ENCODE data around the gene CLTRN. TPM values are rescaled to one million over a fixed set of nuclear protein-coding genes. Genes with fewer than 3 reads are reported as not detected.

Gene CLTRN
- total and polyA plus RNA-seq, 4 donors, result not detected

DNA sequence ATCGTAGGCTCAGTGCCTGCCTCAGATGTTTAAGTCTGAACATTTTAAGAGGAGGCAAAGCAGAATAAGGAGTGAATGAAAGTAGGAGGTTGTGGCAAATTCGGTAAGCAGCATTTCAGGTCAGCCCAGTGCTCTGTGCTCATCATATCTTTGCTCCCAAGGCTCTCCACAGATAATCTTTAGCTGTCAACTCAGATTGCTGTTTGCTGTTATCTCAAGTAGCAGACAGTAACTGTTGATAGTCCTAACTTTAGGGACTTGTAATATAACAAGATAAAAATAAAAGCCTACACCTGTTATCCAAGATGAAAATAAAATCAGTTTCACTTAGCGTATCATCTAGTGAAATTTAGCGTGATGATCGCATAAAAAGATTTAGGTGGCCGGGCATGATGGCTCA is 18.6 kb upstream of the CLTRN start:
- Histone ChIP-seq H3K27me3 (ENCODE audit: control insufficient read depth in 1 of 2, insufficient read depth in 2 of 2, low read length in 1 of 2) (no peaks in the 10 kb centered on the region), H3K9me3 (ENCODE audit: control insufficient read depth, low read length) (no peaks in the 10 kb centered on the region), H3K4me3 (ENCODE audit: low read length in 2 of 2) (no peak overlapping the region), H3K4me1 (ENCODE audit: control insufficient read depth in 1 of 2, insufficient read depth in 2 of 2, low read length in 2 of 2) (no peaks in the 10 kb centered on the region), H3K36me3 (ENCODE audit: control insufficient read depth in 1 of 2, insufficient read depth in 2 of 2, low read length in 1 of 2) (no peaks in the 10 kb centered on the region), H3K27ac (ENCODE audit: low read depth in 1 of 2, low read length in 2 of 2) (no peak overlapping the region)
- DNase-seq, result no peak
- 81 to 91% methylated on average over 6 of the region's 6 CpGs for WGBS, 2 donors
- intact Hi-C loops (cut with DNase I), result loop anchor here in 1 of 2 donors (10.0 kb wide), 1 partner anchor 172 kb away; the partner anchor contains the start of gene AP1S2
- no peak for ATAC-seq (ENCODE audit: low FRiP score)

DNA sequence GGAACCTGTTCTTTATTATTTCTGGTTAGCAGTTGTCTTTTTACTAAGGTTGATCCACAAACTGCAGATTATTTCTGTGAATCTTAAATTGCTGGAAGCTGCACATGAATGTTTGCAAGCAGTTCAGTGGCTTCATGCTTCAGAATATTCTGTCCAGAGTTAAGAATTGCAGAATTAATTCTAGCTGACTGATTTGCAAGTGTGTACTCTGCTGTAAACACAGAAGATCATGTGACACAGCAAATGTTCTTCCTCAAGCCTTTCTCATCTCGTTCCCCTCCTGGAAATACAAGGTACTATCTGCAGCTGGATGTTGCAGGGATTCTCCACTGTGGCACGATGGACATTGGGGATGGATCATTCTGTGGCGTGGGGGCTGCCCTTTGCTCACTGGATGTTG is 16.8 kb upstream of the CLTRN start:
- DNase-seq (no peak), ATAC-seq (ENCODE audit: low FRiP score) (no peak)
- Histone ChIP-seq H3K4me3 (ENCODE audit: low read length in 2 of 2) (no peak overlapping the region), H3K4me1 (ENCODE audit: control insufficient read depth in 1 of 2, insufficient read depth in 2 of 2, low read length in 2 of 2) (no peaks in the 10 kb centered on the region), H3K27me3 (ENCODE audit: control insufficient read depth in 1 of 2, insufficient read depth in 2 of 2, low read length in 1 of 2) (no peaks in the 10 kb centered on the region), H3K9me3 (ENCODE audit: control insufficient read depth, low read length) (no peaks in the 10 kb centered on the region), H3K36me3 (ENCODE audit: control insufficient read depth in 1 of 2, insufficient read depth in 2 of 2, low read length in 1 of 2) (no peaks in the 10 kb centered on the region), H3K27ac (ENCODE audit: low read depth in 1 of 2, low read length in 2 of 2) (no peak overlapping the region)
- intact Hi-C loops (cut with DNase I), result loop anchor here in 1 of 2 donors (10.0 kb wide), 1 partner anchor 173 kb away; the partner anchor contains the start of gene AP1S2
- WGBS, 2 donors, result 61 to 80% methylated on average over 3 of the region's 3 CpGs

DNA sequence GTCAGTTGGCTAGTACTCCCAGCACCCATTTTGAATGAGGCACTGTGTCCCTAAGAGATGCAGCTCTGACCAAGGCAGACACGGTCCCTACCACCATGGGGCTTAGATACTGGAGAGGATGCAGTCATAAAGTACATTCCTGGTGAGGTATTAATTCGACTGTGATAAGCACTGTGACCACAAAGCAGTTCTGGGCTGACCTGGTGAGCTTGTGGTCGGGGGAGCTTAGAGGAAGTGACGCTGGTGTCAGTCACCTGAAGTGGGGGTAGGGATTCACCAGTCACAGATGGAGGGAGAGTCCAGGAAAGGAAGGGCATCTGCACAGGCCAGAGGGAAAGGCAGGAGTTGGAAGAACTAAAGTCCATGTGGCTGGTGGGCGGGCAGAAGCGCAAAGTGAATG is 15.8 kb upstream of the CLTRN start:
- Histone ChIP-seq H3K27ac (ENCODE audit: low read depth in 1 of 2, low read length in 2 of 2) (no peak overlapping the region), H3K36me3 (ENCODE audit: control insufficient read depth in 1 of 2, insufficient read depth in 2 of 2, low read length in 1 of 2) (no peaks in the 10 kb centered on the region), H3K27me3 (ENCODE audit: control insufficient read depth in 1 of 2, insufficient read depth in 2 of 2, low read length in 1 of 2) (no peaks in the 10 kb centered on the region), H3K4me3 (ENCODE audit: low read length in 2 of 2) (no peak overlapping the region), H3K4me1 (ENCODE audit: control insufficient read depth in 1 of 2, insufficient read depth in 2 of 2, low read length in 2 of 2) (peaks cover 0 to 2% of the 10 kb centered on the region in 2 donors), H3K9me3 (ENCODE audit: control insufficient read depth, low read length) (no peaks in the 10 kb centered on the region)
- WGBS, 2 donors, result 84 to 90% methylated on average over 6 of the region's 6 CpGs
- ATAC-seq (ENCODE audit: low FRiP score), result no peak
- no peak for DNase-seq
- intact Hi-C loops (cut with DNase I), result loop anchor here in 1 of 2 donors (10.0 kb wide), 1 partner anchor 174 kb away; the partner anchor contains the start of gene AP1S2

DNA sequence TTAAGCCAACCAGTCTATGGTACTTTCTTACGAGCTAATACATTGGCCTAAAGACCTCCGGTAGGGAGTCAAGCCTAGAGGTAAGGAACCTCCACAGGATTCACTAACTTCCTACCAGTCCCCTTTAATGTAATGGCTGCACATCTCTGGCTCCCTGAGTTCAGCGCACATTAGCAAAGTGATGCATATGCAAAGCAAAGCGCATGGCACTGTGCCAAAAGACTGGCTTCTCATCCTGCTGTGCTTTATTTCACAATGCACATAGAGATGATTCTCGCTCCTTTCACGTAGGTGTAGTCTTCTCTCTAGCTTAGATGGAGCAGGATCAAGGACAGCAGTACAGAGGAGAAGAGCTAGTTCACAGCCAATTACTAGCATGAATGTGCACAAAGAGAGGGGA is 14.6 kb upstream of the CLTRN start:
- H3K27ac ChIP-seq (ENCODE audit: low read depth in 1 of 2, low read length in 2 of 2), result no peak overlapping the region
- intact Hi-C loops (cut with DNase I), result loop anchor here in 1 of 2 donors (5.0 to 10.0 kb wide), 3 partner anchors 113 to 1036 kb away; partner anchors contain the start of genes CTPS2, PIR, SYAP1 and ZRSR2
- no peak overlapping the region for H3K4me3 ChIP-seq (ENCODE audit: low read length in 2 of 2)
- H3K4me1 ChIP-seq (ENCODE audit: control insufficient read depth in 1 of 2, insufficient read depth in 2 of 2, low read length in 2 of 2), result peaks cover 0 to 2% of the 10 kb centered on the region in 2 donors
- DNase-seq, result no peak
- H3K27me3 ChIP-seq (ENCODE audit: control insufficient read depth in 1 of 2, insufficient read depth in 2 of 2, low read length in 1 of 2), result no peaks in the 10 kb centered on the region
- H3K9me3 ChIP-seq (ENCODE audit: control insufficient read depth, low read length), result no peaks in the 10 kb centered on the region
- no peak for ATAC-seq (ENCODE audit: low FRiP score)
- H3K36me3 ChIP-seq (ENCODE audit: control insufficient read depth in 1 of 2, insufficient read depth in 2 of 2, low read length in 1 of 2), result no peaks in the 10 kb centered on the region
- WGBS, 2 donors, result 91% methylated on average over 6 of the region's 6 CpGs

DNA sequence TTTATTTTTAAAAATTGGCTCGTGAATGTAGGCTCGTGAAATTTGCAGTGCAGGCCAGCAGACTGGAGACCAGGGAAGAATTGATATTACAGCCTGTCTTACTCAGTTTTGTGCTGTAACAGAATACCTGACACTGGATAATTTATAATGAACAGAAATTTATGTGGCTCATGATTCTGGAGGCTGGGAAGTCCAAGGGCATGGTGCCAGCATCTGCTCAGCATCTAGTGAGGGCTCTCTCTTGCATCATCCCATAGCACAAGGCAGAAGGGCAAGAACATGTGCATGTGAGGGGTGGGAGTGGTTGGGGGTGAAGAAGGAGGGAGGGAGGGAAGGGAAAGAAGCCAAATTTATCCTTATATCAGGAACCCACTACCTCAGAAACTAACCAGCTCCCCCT is 13.7 kb upstream of the CLTRN start:
- intact Hi-C loops (cut with DNase I), result loop anchor here in 1 of 2 donors (5.0 to 10.0 kb wide), 3 partner anchors 114 to 1036 kb away; partner anchors contain the start of genes CTPS2, PIR, SYAP1 and ZRSR2
- H3K27me3 ChIP-seq (ENCODE audit: control insufficient read depth in 1 of 2, insufficient read depth in 2 of 2, low read length in 1 of 2), result no peaks in the 10 kb centered on the region
- no peaks in the 10 kb centered on the region for H3K9me3 ChIP-seq (ENCODE audit: control insufficient read depth, low read length)
- WGBS, 2 donors, result 47 to 63% methylated on average over 2 of the region's 2 CpGs
- H3K4me3 ChIP-seq (ENCODE audit: low read length in 2 of 2), result no peak overlapping the region
- H3K36me3 ChIP-seq (ENCODE audit: control insufficient read depth in 1 of 2, insufficient read depth in 2 of 2, low read length in 1 of 2), result no peaks in the 10 kb centered on the region
- H3K27ac ChIP-seq (ENCODE audit: low read depth in 1 of 2, low read length in 2 of 2), result no peak overlapping the region
- peaks cover 0 to 2% of the 10 kb centered on the region in 2 donors for H3K4me1 ChIP-seq (ENCODE audit: control insufficient read depth in 1 of 2, insufficient read depth in 2 of 2, low read length in 2 of 2)
- no peak for DNase-seq
- ATAC-seq (ENCODE audit: low FRiP score), result no peak

DNA sequence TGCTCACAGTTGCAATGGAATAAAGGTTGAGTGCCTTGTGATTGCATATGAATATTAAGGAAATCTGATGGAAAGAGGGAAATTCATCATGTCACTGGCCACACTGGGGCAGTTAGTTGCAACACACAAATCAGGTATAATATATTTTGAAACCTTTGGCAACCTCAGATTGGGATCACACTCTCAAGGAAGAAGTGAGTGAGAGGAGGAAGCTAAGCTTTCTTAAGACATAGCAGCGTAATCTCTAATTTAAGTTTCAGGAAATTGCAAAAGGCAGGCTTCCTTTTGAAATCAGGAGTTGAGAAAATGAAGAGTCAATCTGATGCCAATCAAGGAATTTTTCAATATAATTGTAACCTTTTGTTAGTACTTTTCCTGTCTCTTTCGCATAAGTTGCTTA is 12.3 kb upstream of the CLTRN start:
- WGBS, 2 donors, result 85 to 89% methylated on average over 2 of the region's 2 CpGs
- Histone ChIP-seq H3K27ac (ENCODE audit: low read depth in 1 of 2, low read length in 2 of 2) (no peak overlapping the region), H3K36me3 (ENCODE audit: control insufficient read depth in 1 of 2, insufficient read depth in 2 of 2, low read length in 1 of 2) (no peaks in the 10 kb centered on the region), H3K4me1 (ENCODE audit: control insufficient read depth in 1 of 2, insufficient read depth in 2 of 2, low read length in 2 of 2) (peaks cover 0 to 2% of the 10 kb centered on the region in 2 donors), H3K27me3 (ENCODE audit: control insufficient read depth in 1 of 2, insufficient read depth in 2 of 2, low read length in 1 of 2) (no peaks in the 10 kb centered on the region), H3K4me3 (ENCODE audit: low read length in 2 of 2) (no peak overlapping the region), H3K9me3 (ENCODE audit: control insufficient read depth, low read length) (no peaks in the 10 kb centered on the region)
- DNase-seq (no peak), ATAC-seq (ENCODE audit: low FRiP score) (no peak)
- intact Hi-C loops (cut with DNase I), result loop anchor here in 1 of 2 donors (5.0 to 10.0 kb wide), 3 partner anchors 115 to 1038 kb away; partner anchors contain the start of genes CTPS2, PIR, SYAP1 and ZRSR2

DNA sequence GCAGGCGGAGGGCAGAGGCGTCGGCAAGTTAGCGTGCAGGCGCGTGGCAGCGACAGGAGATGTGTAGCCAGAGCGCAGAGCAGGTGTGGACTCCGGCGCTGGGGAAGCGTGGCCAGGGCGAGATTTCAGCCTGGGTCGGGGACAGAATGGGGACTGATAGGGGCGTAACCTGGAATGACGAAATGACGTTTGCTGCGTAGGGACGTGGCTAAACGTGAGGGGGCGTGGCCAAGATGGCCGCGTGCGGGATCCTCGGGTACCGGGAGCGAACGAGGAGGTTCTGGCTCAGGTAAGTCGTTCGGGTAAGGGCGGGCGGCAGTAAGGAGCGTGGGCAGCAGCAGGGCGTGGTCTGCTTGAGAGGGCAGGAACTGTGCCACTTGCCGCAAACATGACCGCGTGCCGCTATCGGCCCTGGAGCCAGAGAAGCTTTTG is 10.9 kb upstream of the CLTRN start:
- 0 to 1% methylated on average over 38 of the region's 38 CpGs for WGBS, 2 donors
- Histone ChIP-seq H3K36me3 (ENCODE audit: control insufficient read depth in 1 of 2, insufficient read depth in 2 of 2, low read length in 1 of 2) (no peaks in the 10 kb centered on the region), H3K9me3 (ENCODE audit: control insufficient read depth, low read length) (no peaks in the 10 kb centered on the region), H3K27ac (ENCODE audit: low read depth in 1 of 2, low read length in 2 of 2) (peak overlapping the region in 1 of 2 donors; percentile 85), H3K4me3 (ENCODE audit: low read length in 2 of 2) (peak overlapping the region; percentile 27 to 62), H3K4me1 (ENCODE audit: control insufficient read depth in 1 of 2, insufficient read depth in 2 of 2, low read length in 2 of 2) (peaks cover 0 to 2% of the 10 kb centered on the region in 2 donors), H3K27me3 (ENCODE audit: control insufficient read depth in 1 of 2, insufficient read depth in 2 of 2, low read length in 1 of 2) (no peaks in the 10 kb centered on the region)
- ATAC-seq (ENCODE audit: low FRiP score), result peak; percentile 92
- peak; percentile 92 to 95 for DNase-seq
- intact Hi-C loops (cut with DNase I), result loop anchor here in 1 of 2 donors (2.0 to 10.0 kb wide), 4 partner anchors 117 to 1039 kb away; partner anchors contain the start of genes AP1S2, CTPS2, PIR and SYAP1

DNA sequence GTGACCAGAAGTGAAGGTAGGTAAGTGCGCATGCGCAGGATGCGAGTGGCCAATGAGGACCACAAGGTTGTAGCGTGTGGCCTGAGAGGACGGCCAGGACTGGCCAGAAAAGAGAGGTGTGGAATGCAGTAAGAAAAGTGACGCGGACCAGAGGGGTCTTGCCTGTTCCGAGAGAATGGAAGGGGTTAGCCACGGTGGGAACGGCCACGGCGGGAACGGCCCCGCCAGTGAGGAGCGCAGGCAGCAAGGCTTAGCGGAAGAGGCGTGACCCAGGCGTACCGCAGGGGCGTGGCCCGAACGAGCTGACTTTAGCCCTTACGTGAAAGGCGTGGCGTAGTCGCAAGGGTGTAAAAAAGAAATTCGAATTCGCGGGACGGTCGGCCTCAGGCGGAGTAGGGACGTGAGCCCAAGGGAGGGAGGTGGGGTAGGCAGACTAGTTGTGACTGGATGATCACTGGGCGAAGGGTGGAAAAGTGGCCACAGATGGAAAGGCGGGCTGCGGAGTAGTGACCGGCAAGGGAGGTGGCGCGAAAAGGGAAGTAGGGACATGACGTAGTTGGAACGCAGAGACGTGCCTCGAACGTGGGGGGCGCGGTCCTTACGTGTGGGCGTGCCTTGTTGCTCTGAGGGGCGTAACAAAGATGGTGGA is 10.4 kb upstream of the CLTRN start:
- Histone ChIP-seq H3K36me3 (ENCODE audit: control insufficient read depth in 1 of 2, insufficient read depth in 2 of 2, low read length in 1 of 2) (no peaks in the 10 kb centered on the region), H3K9me3 (ENCODE audit: control insufficient read depth, low read length) (no peaks in the 10 kb centered on the region), H3K4me3 (ENCODE audit: low read length in 2 of 2) (peak overlapping the region; percentile 16 to 62), H3K27ac (ENCODE audit: low read depth in 1 of 2, low read length in 2 of 2) (peak overlapping the region; percentile 73 to 85), H3K4me1 (ENCODE audit: control insufficient read depth in 1 of 2, insufficient read depth in 2 of 2, low read length in 2 of 2) (peaks cover 0 to 2% of the 10 kb centered on the region in 2 donors), H3K27me3 (ENCODE audit: control insufficient read depth in 1 of 2, insufficient read depth in 2 of 2, low read length in 1 of 2) (no peaks in the 10 kb centered on the region)
- peak; percentile 98 for DNase-seq
- WGBS, 2 donors, result 0 to 1% methylated on average over 49 of the region's 49 CpGs
- ATAC-seq (ENCODE audit: low FRiP score), result peak; percentile 99
- intact Hi-C loops (cut with DNase I), result loop anchor here in 1 of 2 donors (2.0 to 10.0 kb wide), 4 partner anchors 117 to 1040 kb away; partner anchors contain the start of genes AP1S2, CTPS2, PIR and SYAP1
